ENCODE results near the gene MED16. TPM values are rescaled to one million over a fixed set of nuclear protein-coding genes. Genes with fewer than 3 reads are reported as not detected.

Gene MED16
- polyA plus RNA-seq, 3 donors: 20.7 to 37.4 (median 32.8) TPM

GRCh38 chr19:900043-900301 is 7.0 kb upstream of the MED16 start:
- TF ChIP-seq CTCF (IDR thresholded peaks at IDR 0.05): no peak
- Histone ChIP-seq H3K4me2 (replicated peaks; ENCODE audit: extremely low read depth, low read length, poor library complexity, severe bottlenecking) (no peak overlapping the region), H3K4me3 (replicated peaks in 1 of 3; ENCODE audit: low read depth in 2 of 3, low read length in 3 of 3) (no peak overlapping the region), H2AFZ (ENCODE audit: insufficient read depth, low read depth, low read length, poor library complexity, severe bottlenecking) (no peak overlapping the region), H3K27me3 (ENCODE audit: control insufficient read depth in 2 of 2, insufficient read depth in 2 of 2, low read length in 2 of 2) (no peaks in the 10 kb centered on the region), H3K4me1 (ENCODE audit: control insufficient read depth in 1 of 2, insufficient read depth in 2 of 2, low read length in 2 of 2) (no peaks in the 10 kb centered on the region), H4K20me1 (ENCODE audit: insufficient read depth, low read length) (peaks cover 81% of the 10 kb centered on the region), H3K79me2 (ENCODE audit: insufficient read depth, low read length) (peaks cover 17% of the 10 kb centered on the region), H3K27ac (ENCODE audit: low read depth in 1 of 2, low read length in 2 of 2) (no peak overlapping the region), H3K9ac (ENCODE audit: insufficient read depth, low read length, poor library complexity, severe bottlenecking) (no peak overlapping the region), H3K36me3 (replicated peaks in 1 of 2; ENCODE audit: control insufficient read depth in 1 of 2, insufficient read depth in 2 of 2, low read length in 2 of 2) (peaks cover 36 to 49% of the 10 kb centered on the region in 2 donors), H3K9me3 (replicated peaks in 1 of 2; ENCODE audit: control insufficient read depth in 1 of 2, insufficient read depth in 1 of 2, low read length in 2 of 2) (no peaks in the 10 kb centered on the region)
- DNase-seq: no peak
- WGBS (ENCODE audit: insufficient coverage): 93% methylated on average over 10 of the region's 15 CpGs
- no peaks in the 10 kb centered on the region for H3K9me3 Mint-ChIP-seq
- H3K27me3 Mint-ChIP-seq (ENCODE audit: low read depth in 3 of 3): peaks cover 0 to 4% (median 3%) of the 10 kb centered on the region in 3 donors
- no peak overlapping the region for H3K4me3 Mint-ChIP-seq
- no peak overlapping the region for H3K27ac Mint-ChIP-seq
- H3K36me3 Mint-ChIP-seq: peaks cover 39 to 73% of the 10 kb centered on the region in 2 donors
- intact Hi-C loops (cut with micrococcal nuclease): no loop called here
- peaks cover 2% of the 10 kb centered on the region for H3K4me1 Mint-ChIP-seq

- Mint-ChIP-seq H3K9me3 (no peaks in the 10 kb centered on the region), H3K4me1 (peaks cover 2% of the 10 kb centered on the region), H3K27ac (no peak overlapping the region), H3K36me3 (peaks cover 38 to 68% of the 10 kb centered on the region in 2 donors), H3K27me3 (ENCODE audit: low read depth in 3 of 3) (peaks cover 0 to 4% (median 3%) of the 10 kb centered on the region in 3 donors), H3K4me3 (no peak overlapping the region)
- Histone ChIP-seq H3K27me3 (ENCODE audit: control insufficient read depth in 2 of 2, insufficient read depth in 2 of 2, low read length in 2 of 2) (no peaks in the 10 kb centered on the region), H3K4me3 (replicated peaks in 1 of 3; ENCODE audit: low read depth in 2 of 3, low read length in 3 of 3) (no peak overlapping the region), H3K36me3 (replicated peaks in 1 of 2; ENCODE audit: control insufficient read depth in 1 of 2, insufficient read depth in 2 of 2, low read length in 2 of 2) (peaks cover 36 to 49% of the 10 kb centered on the region in 2 donors), H2AFZ (ENCODE audit: insufficient read depth, low read depth, low read length, poor library complexity, severe bottlenecking) (no peak overlapping the region), H3K9ac (ENCODE audit: insufficient read depth, low read length, poor library complexity, severe bottlenecking) (no peak overlapping the region), H3K4me2 (replicated peaks; ENCODE audit: extremely low read depth, low read length, poor library complexity, severe bottlenecking) (no peak overlapping the region), H3K4me1 (ENCODE audit: control insufficient read depth in 1 of 2, insufficient read depth in 2 of 2, low read length in 2 of 2) (no peaks in the 10 kb centered on the region), H3K9me3 (replicated peaks in 1 of 2; ENCODE audit: control insufficient read depth in 1 of 2, insufficient read depth in 1 of 2, low read length in 2 of 2) (no peaks in the 10 kb centered on the region), H3K27ac (ENCODE audit: low read depth in 1 of 2, low read length in 2 of 2) (no peak overlapping the region), H3K79me2 (ENCODE audit: insufficient read depth, low read length) (peaks cover 13% of the 10 kb centered on the region), H4K20me1 (ENCODE audit: insufficient read depth, low read length) (peaks cover 76% of the 10 kb centered on the region)
- no peak for TF ChIP-seq CTCF (IDR thresholded peaks at IDR 0.05)
- WGBS (ENCODE audit: insufficient coverage): 92% methylated on average over 24 of the region's 32 CpGs
- intact Hi-C loops (cut with micrococcal nuclease): no loop called here
- DNase-seq: no peak
These were observed 6.5 kb upstream of the MED16 start for GRCh38 chr19:899336-900042.
